ENCODE data around the gene FBXO27.

DNA sequence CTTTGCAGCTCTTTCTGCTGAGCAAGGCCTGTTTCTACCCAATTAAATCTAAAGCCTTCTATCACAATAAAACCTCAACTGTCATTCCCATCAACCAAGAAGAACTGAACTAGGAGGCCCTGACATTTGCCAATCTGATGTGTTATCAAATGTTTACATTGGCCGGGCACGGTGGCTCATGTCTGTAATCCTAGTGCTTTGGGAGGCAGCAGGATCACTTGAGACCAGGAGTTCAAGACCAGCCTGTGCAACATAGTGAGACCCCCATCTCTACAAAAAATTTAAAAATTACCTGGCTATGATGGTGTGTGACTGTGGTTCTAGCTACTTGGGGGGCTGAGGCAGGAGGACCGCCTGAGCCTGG is 54.0 kb downstream of the FBXO27 start:
- TF ChIP-seq, protein P1, sequence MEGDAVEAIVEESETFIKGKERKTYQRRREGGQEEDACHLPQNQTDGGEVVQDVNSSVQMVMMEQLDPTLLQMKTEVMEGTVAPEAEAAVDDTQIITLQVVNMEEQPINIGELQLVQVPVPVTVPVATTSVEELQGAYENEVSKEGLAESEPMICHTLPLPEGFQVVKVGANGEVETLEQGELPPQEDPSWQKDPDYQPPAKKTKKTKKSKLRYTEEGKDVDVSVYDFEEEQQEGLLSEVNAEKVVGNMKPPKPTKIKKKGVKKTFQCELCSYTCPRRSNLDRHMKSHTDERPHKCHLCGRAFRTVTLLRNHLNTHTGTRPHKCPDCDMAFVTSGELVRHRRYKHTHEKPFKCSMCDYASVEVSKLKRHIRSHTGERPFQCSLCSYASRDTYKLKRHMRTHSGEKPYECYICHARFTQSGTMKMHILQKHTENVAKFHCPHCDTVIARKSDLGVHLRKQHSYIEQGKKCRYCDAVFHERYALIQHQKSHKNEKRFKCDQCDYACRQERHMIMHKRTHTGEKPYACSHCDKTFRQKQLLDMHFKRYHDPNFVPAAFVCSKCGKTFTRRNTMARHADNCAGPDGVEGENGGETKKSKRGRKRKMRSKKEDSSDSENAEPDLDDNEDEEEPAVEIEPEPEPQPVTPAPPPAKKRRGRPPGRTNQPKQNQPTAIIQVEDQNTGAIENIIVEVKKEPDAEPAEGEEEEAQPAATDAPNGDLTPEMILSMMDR (IDR thresholded peaks at IDR 0.05): no peak
- TF ChIP-seq POLR2A (IDR thresholded peaks at IDR 0.05; ENCODE audit: low read length): no peak
- TF ChIP-seq MAX (IDR thresholded peaks at IDR 0.05): no peak
- no peak for TF ChIP-seq NFE2L2 (conservative IDR thresholded peaks at IDR 0.05; ENCODE audit: low read length)
- no peak for TF ChIP-seq KDM5A (IDR thresholded peaks at IDR 0.05)
- TF ChIP-seq, protein P2, sequence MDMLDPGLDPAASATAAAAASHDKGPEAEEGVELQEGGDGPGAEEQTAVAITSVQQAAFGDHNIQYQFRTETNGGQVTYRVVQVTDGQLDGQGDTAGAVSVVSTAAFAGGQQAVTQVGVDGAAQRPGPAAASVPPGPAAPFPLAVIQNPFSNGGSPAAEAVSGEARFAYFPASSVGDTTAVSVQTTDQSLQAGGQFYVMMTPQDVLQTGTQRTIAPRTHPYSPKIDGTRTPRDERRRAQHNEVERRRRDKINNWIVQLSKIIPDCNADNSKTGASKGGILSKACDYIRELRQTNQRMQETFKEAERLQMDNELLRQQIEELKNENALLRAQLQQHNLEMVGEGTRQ (IDR thresholded peaks at IDR 0.05): no peak
- no peak for TF ChIP-seq EHMT2 (IDR thresholded peaks at IDR 0.05; ENCODE audit: low read depth)
- no peak for TF ChIP-seq NPAS2 (CRISPR knock-in tag; IDR thresholded peaks at IDR 0.05; ENCODE audit: borderline replicate concordance)
- TF ChIP-seq HOXA7 (CRISPR knock-in tag; IDR thresholded peaks at IDR 0.05): no peak
- TF ChIP-seq RAD21 (conservative IDR thresholded peaks at IDR 0.05 in 1 of 2, IDR thresholded peaks at IDR 0.05 in 1 of 2): no peak
